GM20000 (cell line): ENCODE results near the gene COL5A1.
"Not testable (repeated sequence)": the region's sequence is repeated elsewhere in the genome, so short reads cannot be mapped to it uniquely, and the experiment has no call there.

Source experiments
- DNase-seq: peaks from one replicate; pipeline ENCODE4 v3.0.0; 2012; ENCODE audit warnings: low spot score
- CTCF ChIP-seq: IDR thresholded peaks from 2 replicates; pipeline ENCODE4 v1.5.1; 2012; ENCODE audit warnings: mild to moderate bottlenecking, control low read depth; ENCODE audit errors: extremely low read depth, missing control alignments

COL5A1 gene

GRCh38 chr9:134643222-134643671 lies 1.6 kb downstream of the COL5A1 start:
- TF ChIP-seq CTCF, result no peak
- no peak for DNase-seq

DNA sequence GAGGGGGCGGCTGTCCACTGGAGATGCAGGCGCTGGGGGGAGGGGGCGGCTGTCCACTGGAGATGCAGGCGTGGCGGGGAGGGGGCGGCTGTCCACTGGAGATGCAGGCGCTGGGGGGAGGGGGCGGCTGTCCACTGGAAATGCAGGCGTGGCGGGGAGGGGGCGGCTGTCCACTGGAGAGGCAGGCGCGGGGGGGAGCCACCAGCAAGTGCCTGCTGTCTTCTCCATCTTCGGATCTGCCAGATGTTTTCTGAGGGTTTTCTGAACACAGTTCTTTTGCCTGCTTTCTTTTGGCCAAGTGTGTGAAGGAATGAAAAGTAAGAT lies 2.8 kb downstream of the COL5A1 start:
- DNase-seq, result not testable (repeated sequence)

DNA sequence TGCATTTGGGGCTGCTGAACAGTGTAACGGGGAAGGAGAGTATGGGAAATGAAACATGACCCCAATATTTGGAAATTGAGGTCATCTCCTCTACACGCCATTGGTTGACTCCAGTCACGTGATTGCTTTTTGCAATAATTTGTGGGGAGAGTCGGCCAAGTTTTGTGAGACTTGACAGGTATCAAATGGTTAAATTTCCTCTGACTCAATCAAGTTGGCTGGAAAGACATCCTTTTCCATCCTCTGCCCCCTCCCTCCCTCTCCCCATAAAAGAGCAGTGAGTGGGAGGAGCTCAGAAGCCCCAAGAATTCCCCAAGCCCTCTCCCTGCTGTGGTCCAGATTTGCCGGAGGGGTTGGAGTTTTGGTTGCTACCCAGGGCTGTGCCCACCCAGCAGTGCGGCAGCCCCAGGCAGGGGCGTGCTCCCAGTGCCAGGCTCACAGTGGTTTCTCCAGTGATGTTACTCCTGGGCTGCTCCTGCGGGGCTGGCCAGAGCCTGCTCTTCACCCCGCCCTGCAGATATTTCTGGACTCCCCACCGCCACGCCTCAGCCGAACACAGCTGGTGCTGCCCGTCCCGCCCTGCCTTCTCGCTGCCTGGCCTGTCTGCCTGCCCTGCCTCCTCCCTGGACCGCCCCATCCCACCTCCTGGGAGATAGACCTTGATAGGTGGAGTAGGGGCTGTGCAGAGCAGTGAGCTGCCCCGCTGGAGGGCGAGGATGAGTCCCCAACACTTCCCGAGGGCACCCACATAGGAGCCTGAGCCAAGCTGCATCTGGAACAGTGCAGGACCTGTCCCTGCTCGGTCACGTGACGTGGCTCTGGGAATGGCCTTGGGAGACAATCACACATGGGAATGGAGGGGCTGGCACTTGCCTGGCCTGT lies 3.4 kb downstream of the COL5A1 start:
- DNase-seq, result no peak
- no peak for TF ChIP-seq CTCF

- TF ChIP-seq CTCF, result no peak
These were observed 4.2 kb downstream of the COL5A1 start for GRCh38 chr9:134645607-134646365.

GRCh38 chr9:134647359-134648080 lies 5.9 kb downstream of the COL5A1 start:
- no peak for TF ChIP-seq CTCF
- DNase-seq, result no peak

More at GRCh38 chr9:134645607-134646365, 4.2 kb downstream of the COL5A1 start:
- DNase-seq, result no peak

- DNase-seq, result no peak
- TF ChIP-seq CTCF, result no peak
These were observed 7.3 kb downstream of the COL5A1 start for GRCh38 chr9:134648701-134649530.

- TF ChIP-seq CTCF, result no peak
- DNase-seq, result no peak
These were observed 9.0 kb downstream of the COL5A1 start for GRCh38 chr9:134650431-134651190.
